Central memory CD8-positive, alpha-beta T cell (primary cell): Measurements from ENCODE around the gene TMEM232.

Source experiments
- ATAC-seq: fragments of 150-1000 bp; cut with Tn5 transposase; replicated peaks from 2 replicates; pipeline ENCODE4 v1.10.0; 2022; ENCODE audit warnings: mild to moderate bottlenecking, moderate FRiP score, moderate number of reproducible peaks; ENCODE audit not compliant: poor library complexity, severe bottlenecking; ENCODE audit errors: extremely low read depth
- DNase-seq, 2 donors: peaks; one replicate each; pipeline ENCODE4 v3.0.0; 2021; ENCODE audit warnings: low spot score in 2 of 2
- H3K27ac Mint-ChIP-seq: one replicate; pipeline ENCODE4 v1.8.0; 2022; ENCODE audit warnings: low read depth, mild to moderate bottlenecking, moderate library complexity, mixed read lengths
- H3K27me3 Mint-ChIP-seq: one replicate; pipeline ENCODE4 v1.8.0; 2022; ENCODE audit warnings: mixed read lengths
- H3K36me3 Mint-ChIP-seq: one replicate; pipeline ENCODE4 v1.8.0; 2022; ENCODE audit warnings: mild to moderate bottlenecking, moderate library complexity, mixed read lengths; ENCODE audit not compliant: insufficient read depth
- H3K4me1 Mint-ChIP-seq: one replicate; pipeline ENCODE4 v1.8.0; 2022; ENCODE audit warnings: mixed read lengths
- H3K4me3 Mint-ChIP-seq: one replicate; pipeline ENCODE4 v1.8.0; 2022; ENCODE audit warnings: mild to moderate bottlenecking, moderate library complexity, mixed read lengths
- H3K9me3 Mint-ChIP-seq: one replicate; pipeline ENCODE4 v1.8.0; 2022; ENCODE audit warnings: mixed read lengths

TMEM232 gene

DNA sequence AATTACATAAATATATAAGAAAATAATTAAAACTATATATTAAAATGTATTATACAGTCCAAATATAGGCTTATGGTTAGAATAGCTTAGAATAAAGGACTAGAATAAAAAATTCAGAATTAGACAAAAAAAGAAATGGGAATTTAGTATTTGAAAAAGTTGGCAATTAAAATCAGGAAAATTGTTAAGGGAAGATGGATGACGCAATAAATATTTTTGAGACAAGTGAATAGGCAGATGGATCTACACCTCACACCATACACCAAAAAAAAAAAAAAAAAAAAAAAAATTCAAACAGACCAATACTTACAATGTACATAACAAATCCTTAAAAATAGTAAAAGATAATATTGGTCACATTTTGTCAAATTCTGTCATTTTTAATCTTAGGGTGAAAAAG lies 200.7 kb downstream of the TMEM232 start:
- ATAC-seq: no peak
- Mint-ChIP-seq H3K27me3 (peaks cover 10% of the 10 kb centered on the region), H3K4me3 (no peak overlapping the region), H3K36me3 (no peaks in the 10 kb centered on the region), H3K9me3 (no peaks in the 10 kb centered on the region), H3K27ac (no peak overlapping the region), H3K4me1 (no peaks in the 10 kb centered on the region)
- DNase-seq: no peak

DNA sequence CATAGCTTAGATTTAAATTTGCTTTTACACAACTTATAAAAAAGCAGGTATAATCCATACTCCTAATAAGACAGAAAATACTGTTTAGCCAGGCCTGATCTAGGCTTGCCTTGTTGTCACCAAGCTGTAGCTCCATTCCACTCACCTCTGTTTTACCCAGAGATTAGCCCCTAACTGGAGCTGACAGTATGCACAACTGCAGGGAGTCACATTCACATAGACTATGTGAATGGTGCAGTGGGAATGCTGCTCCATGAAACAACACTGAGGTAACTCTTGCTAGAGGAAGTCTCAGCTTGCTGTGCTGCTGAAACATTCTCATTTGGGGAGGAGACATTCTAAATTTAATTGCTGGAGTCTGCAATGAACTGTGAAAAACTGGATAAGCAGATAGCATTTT lies 209.1 kb downstream of the TMEM232 start:
- Mint-ChIP-seq H3K4me3 (no peak overlapping the region), H3K27me3 (no peaks in the 10 kb centered on the region), H3K36me3 (no peaks in the 10 kb centered on the region), H3K27ac (no peak overlapping the region), H3K9me3 (peaks cover 5% of the 10 kb centered on the region), H3K4me1 (no peaks in the 10 kb centered on the region)
- DNase-seq: no peak
- no peak for ATAC-seq

DNA sequence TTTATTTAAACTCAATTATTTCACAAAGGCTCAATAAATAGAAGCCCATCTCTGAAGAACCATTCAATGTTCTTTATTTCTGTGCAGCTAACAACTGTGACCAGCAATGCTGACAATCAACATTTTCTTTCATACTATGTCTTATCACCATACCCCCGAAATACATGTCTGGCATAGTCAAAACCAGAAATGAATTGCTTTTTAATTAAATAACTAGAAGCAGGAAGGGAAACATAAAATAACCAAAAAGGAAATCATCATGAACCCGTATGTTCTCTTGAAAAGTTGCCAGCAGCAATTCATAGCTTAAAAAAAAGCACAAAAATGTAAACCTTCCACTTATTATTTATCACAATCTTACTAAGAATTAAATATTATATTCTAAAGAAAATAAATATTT lies 212.4 kb downstream of the TMEM232 start:
- DNase-seq (no peak), ATAC-seq (no peak)
- Mint-ChIP-seq H3K36me3 (no peaks in the 10 kb centered on the region), H3K9me3 (no peaks in the 10 kb centered on the region), H3K27ac (no peak overlapping the region), H3K4me3 (no peak overlapping the region), H3K27me3 (peaks cover 13% of the 10 kb centered on the region), H3K4me1 (no peaks in the 10 kb centered on the region)

GRCh38 chr5:110512266-110512665 lies 214.2 kb downstream of the TMEM232 start:
- ATAC-seq (no peak), DNase-seq (no peak)
- no peak overlapping the region for H3K4me3 Mint-ChIP-seq
- no peaks in the 10 kb centered on the region for H3K36me3 Mint-ChIP-seq
- no peaks in the 10 kb centered on the region for H3K4me1 Mint-ChIP-seq
- no peaks in the 10 kb centered on the region for H3K9me3 Mint-ChIP-seq
- H3K27me3 Mint-ChIP-seq: peaks cover 13% of the 10 kb centered on the region
- no peak overlapping the region for H3K27ac Mint-ChIP-seq

- H3K9me3 Mint-ChIP-seq: no peaks in the 10 kb centered on the region
- H3K4me3 Mint-ChIP-seq: no peak overlapping the region
Observed at GRCh38 chr5:110510146-110510545, 216.3 kb downstream of the TMEM232 start.

DNA sequence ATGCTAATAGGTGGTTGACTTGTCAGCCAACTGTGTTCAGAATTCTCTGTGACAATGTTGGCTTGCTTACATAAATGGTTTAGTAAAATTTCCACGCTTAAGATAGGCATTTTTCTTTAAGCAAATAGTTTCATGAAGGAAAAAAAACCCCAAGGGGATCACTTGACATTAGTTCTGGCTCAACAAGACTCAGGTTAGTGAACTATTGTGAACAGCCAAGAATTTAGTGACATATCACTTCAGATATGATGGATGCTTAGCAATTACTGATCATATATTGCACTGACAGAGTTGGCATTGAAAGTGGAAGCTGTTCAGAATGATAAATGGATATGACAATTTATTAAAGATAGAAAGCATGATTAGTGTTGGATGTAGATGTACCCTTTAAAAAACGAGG lies 218.5 kb downstream of the TMEM232 start:
- Mint-ChIP-seq H3K4me3 (no peak overlapping the region), H3K27ac (no peak overlapping the region), H3K36me3 (no peaks in the 10 kb centered on the region), H3K9me3 (no peaks in the 10 kb centered on the region), H3K4me1 (no peaks in the 10 kb centered on the region), H3K27me3 (peaks cover 18% of the 10 kb centered on the region)
- no peak for ATAC-seq
- DNase-seq: no peak

More at GRCh38 chr5:110510146-110510545, 216.3 kb downstream of the TMEM232 start:
- H3K27ac Mint-ChIP-seq: no peak overlapping the region
- no peak for ATAC-seq
- no peaks in the 10 kb centered on the region for H3K36me3 Mint-ChIP-seq
- peaks cover 13% of the 10 kb centered on the region for H3K27me3 Mint-ChIP-seq
- no peak for DNase-seq
- H3K4me1 Mint-ChIP-seq: no peaks in the 10 kb centered on the region

DNA sequence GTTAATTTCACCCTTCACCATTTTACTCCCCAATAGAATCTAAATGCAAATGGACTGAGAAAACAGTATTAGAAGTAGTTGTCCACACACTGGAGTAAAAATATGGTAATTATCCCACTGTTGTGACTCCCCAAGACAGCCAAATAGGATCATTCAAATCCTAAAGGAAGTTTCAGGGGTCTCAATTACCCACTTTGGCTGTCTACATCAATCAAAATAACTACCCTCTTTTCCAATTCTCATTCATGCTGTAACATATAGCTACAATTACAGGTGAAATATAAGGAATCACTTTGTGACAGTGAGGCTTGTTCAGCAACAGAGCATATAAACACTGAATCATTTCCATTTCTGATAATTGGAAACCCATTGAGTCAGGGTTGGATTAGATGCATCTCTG lies 220.1 kb downstream of the TMEM232 start:
- no peak for ATAC-seq
- H3K4me3 Mint-ChIP-seq: no peak overlapping the region
- no peaks in the 10 kb centered on the region for H3K9me3 Mint-ChIP-seq
- H3K27ac Mint-ChIP-seq: no peak overlapping the region
- no peak for DNase-seq
- peaks cover 21% of the 10 kb centered on the region for H3K27me3 Mint-ChIP-seq
- no peaks in the 10 kb centered on the region for H3K4me1 Mint-ChIP-seq
- no peaks in the 10 kb centered on the region for H3K36me3 Mint-ChIP-seq

- H3K27ac Mint-ChIP-seq: no peak overlapping the region
- H3K4me3 Mint-ChIP-seq: no peak overlapping the region
- DNase-seq (no peak), ATAC-seq (no peak)
- H3K9me3 Mint-ChIP-seq: no peaks in the 10 kb centered on the region
- no peaks in the 10 kb centered on the region for H3K4me1 Mint-ChIP-seq
- no peaks in the 10 kb centered on the region for H3K36me3 Mint-ChIP-seq
- no peaks in the 10 kb centered on the region for H3K27me3 Mint-ChIP-seq
Observed at GRCh38 chr5:110496276-110496675, 230.2 kb downstream of the TMEM232 start.

GRCh38 chr5:110492446-110492845 lies 234.0 kb downstream of the TMEM232 start:
- H3K9me3 Mint-ChIP-seq: no peaks in the 10 kb centered on the region
- DNase-seq: no peak
- no peak for ATAC-seq
- H3K4me1 Mint-ChIP-seq: no peaks in the 10 kb centered on the region
- no peaks in the 10 kb centered on the region for H3K36me3 Mint-ChIP-seq
- no peaks in the 10 kb centered on the region for H3K27me3 Mint-ChIP-seq
- no peak overlapping the region for H3K27ac Mint-ChIP-seq
- no peak overlapping the region for H3K4me3 Mint-ChIP-seq

DNA sequence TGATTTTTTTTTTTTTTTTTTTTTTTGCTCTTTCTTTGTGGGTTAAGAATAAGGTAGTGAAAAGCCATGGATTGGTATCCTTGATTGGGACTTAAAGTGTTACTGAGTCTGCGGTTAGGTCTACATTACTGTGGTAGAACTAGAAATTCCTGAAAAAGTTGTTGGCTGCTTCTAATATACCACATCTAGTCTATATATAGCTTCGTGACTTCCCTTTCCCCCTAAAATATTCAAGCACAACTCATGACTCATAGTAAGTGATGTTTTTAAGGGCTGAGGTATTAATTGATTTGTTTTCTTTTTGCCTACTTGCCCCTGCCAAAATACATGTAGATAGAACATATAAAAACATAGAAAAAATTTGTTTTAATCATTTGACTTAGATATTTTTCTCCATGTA lies 247.6 kb downstream of the TMEM232 start:
- no peak for DNase-seq
- H3K36me3 Mint-ChIP-seq: no peaks in the 10 kb centered on the region
- H3K27me3 Mint-ChIP-seq: no peaks in the 10 kb centered on the region
- H3K4me3 Mint-ChIP-seq: no peak overlapping the region
- no peak overlapping the region for H3K27ac Mint-ChIP-seq
- H3K9me3 Mint-ChIP-seq: peaks cover 8% of the 10 kb centered on the region
- no peak for ATAC-seq
- no peaks in the 10 kb centered on the region for H3K4me1 Mint-ChIP-seq

GRCh38 chr5:110477911-110478310 lies 248.6 kb downstream of the TMEM232 start:
- DNase-seq: no peak
- Mint-ChIP-seq H3K4me1 (no peaks in the 10 kb centered on the region), H3K27ac (no peak overlapping the region), H3K4me3 (no peak overlapping the region), H3K9me3 (peaks cover 5% of the 10 kb centered on the region), H3K36me3 (no peaks in the 10 kb centered on the region), H3K27me3 (no peaks in the 10 kb centered on the region)
- ATAC-seq: no peak

DNA sequence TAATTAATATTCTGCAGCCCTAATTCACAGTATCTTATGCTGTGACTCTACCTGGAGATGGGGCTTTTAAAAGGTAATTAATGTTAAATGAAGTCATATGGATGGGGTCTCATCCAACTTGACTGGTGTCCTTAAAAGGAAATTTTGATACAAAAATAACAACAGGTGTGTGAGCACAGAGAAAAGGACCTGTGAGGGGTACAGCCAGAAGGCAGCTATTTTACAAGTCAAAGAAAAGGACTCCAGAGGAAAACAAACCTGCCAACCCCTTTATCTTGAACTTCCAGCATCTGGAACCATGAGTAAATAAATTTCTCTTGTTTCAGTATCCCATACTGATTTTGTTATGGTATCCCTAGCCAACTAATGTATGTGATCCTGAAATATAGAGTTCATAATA lies 250.3 kb downstream of the TMEM232 start:
- Mint-ChIP-seq H3K36me3 (no peaks in the 10 kb centered on the region), H3K4me1 (no peaks in the 10 kb centered on the region), H3K27me3 (no peaks in the 10 kb centered on the region), H3K9me3 (peaks cover 9% of the 10 kb centered on the region), H3K27ac (no peak overlapping the region), H3K4me3 (no peak overlapping the region)
- no peak for ATAC-seq
- no peak for DNase-seq

GRCh38 chr5:110475529-110475928 lies 250.9 kb downstream of the TMEM232 start:
- H3K27ac Mint-ChIP-seq: no peak overlapping the region
- H3K27me3 Mint-ChIP-seq: no peaks in the 10 kb centered on the region
- no peaks in the 10 kb centered on the region for H3K4me1 Mint-ChIP-seq
- peaks cover 16% of the 10 kb centered on the region for H3K9me3 Mint-ChIP-seq
- H3K4me3 Mint-ChIP-seq: no peak overlapping the region
- H3K36me3 Mint-ChIP-seq: no peaks in the 10 kb centered on the region
- DNase-seq (no peak), ATAC-seq (no peak)

DNA sequence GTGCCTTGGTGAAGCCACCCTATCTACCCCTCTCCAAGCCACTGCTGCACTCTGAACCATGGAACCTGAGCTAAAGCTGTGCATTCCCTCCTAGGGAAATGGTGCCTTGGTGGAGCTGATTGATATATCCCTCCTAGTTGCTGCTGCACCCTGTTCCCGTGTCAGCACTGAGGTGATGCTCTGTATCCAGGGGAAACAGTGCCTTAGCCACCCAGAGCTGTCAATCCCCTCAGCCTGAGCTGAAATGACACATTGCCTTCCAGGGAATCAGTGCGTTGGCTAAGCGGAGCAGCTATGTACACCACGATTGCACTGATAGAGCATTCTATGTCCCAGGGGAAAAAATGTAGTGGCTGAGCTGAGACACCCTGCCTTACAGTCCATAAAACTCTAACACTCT lies 257.0 kb downstream of the TMEM232 start:
- ATAC-seq: no peak
- DNase-seq: no peak
- Mint-ChIP-seq H3K27ac (no peak overlapping the region), H3K27me3 (no peaks in the 10 kb centered on the region), H3K9me3 (peaks cover 23% of the 10 kb centered on the region), H3K4me3 (no peak overlapping the region), H3K36me3 (no peaks in the 10 kb centered on the region), H3K4me1 (no peaks in the 10 kb centered on the region)
